SH-SY5Y (cell line): ENCODE results near the gene AKT3.

ENCODE experiments used
- GATA2 ChIP-seq: IDR thresholded peaks from 2 replicates; pipeline ENCODE4 v1.6.1; 2011; ENCODE audit warnings: mild to moderate bottlenecking, low read depth, low read length
- GATA3 ChIP-seq: IDR thresholded peaks from 2 replicates; pipeline ENCODE4 v1.6.1; 2011; ENCODE audit warnings: low read depth, mild to moderate bottlenecking, low read length, moderate library complexity

- no peak for TF ChIP-seq GATA3
- TF ChIP-seq GATA2 = no peak
Measured at GRCh38 chr1:243628476-243628907, 221.6 kb downstream of the AKT3 start.
